Pons (tissue), 1 donor: Measurements from ENCODE around the gene SLC39A11.
"Not testable (repeated sequence)": the region's sequence is repeated elsewhere in the genome, so short reads cannot be mapped to it uniquely, and the experiment has no call there.

Source experiments
- DNase-seq: peaks from one replicate; pipeline ENCODE4 v3.0.0-alpha.2; 2016; ENCODE audit warnings: low spot score

Gene SLC39A11

DNA sequence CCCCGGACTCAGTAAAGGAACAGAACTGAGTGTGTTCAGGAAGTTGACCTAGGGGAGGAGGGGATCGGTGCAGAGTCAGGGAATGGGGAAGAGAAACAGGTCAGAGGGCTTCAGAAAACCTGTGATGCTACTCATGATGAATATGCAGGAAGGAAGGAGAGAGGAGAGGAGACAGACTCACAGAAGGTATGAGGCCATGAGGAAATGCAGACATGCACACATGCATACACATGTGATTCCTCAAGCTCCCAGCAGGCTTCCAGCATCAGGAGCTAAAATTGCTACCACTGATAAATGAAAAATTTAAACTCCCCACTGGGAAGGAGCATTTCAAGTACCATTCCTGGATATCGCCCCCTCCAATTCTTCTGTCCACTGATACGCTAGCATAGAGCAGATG lies 262.6 kb downstream of the SLC39A11 start:
- DNase-seq = no peak

GRCh38 chr17:72826602-72827001 lies 265.9 kb downstream of the SLC39A11 start:
- no peak for DNase-seq

GRCh38 chr17:72826059-72826458 lies 266.4 kb downstream of the SLC39A11 start:
- not testable (repeated sequence) for DNase-seq

DNA sequence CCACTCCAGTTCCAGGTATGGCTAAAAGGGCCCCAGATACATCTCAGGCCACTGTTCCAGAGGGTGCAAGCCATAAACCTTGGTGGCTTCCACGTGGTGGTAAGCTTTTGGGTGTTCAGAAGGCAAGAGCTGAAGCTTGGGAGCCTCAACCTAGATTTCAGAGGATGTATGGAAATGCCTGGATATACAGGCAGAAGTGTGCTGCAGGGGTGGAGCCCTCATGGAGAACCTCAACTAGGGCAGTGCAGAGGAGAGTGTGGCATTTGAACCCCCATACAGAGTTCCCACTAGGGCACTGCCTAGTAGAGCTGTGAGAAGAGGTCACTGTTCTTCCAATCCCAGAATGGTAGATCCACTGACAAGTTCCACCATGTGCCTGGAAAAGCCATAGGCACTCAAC lies 267.3 kb downstream of the SLC39A11 start:
- DNase-seq = no peak

DNA sequence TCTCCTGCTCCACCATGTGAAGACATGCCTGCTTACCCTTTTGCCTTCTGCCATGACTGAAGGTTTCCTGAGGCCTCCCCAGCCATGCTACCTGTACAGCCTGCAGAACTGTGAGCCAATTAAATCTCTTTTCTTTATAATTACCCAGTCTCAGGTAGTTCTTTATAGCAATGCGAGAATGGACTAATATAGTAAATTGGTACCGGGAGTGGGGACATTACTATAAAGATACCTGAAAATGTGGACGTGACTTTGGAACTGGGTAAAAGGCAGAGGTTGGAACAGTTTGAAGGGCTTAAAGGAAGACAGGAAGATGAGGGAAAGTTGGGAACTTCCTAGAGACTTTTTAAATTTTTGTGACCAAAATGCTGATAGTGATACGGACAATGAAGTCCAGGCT lies 268.2 kb downstream of the SLC39A11 start:
- DNase-seq = not testable (repeated sequence)

GRCh38 chr17:72822358-72823023 lies 270.0 kb downstream of the SLC39A11 start:
- no peak for DNase-seq

DNA sequence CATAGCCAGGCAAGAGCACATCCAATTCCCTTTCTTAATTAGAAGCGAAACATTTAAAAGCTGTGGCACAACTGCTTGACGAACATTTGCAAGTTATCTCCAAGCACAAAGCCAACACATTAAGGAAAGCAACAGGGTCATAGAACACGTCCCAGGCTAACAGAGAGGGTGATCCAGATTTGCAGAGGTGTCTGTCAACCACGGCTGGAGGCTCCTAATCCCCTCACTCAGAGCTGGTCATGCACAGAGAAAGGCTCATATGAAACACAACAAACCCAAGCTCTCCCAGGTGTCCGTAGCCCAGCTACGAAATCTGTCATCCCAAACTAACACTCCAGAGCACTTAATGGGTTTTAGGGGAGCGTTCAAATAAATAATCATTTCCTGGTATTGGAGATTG lies 276.1 kb downstream of the SLC39A11 start:
- DNase-seq = no peak

GRCh38 chr17:72813481-72813880 lies 279.0 kb downstream of the SLC39A11 start:
- DNase-seq = peak; percentile 1

- DNase-seq = no peak
Observed at GRCh38 chr17:72812823-72813222, 279.7 kb downstream of the SLC39A11 start.

GRCh38 chr17:72811976-72812687 lies 280.4 kb downstream of the SLC39A11 start:
- DNase-seq = no peak

DNA sequence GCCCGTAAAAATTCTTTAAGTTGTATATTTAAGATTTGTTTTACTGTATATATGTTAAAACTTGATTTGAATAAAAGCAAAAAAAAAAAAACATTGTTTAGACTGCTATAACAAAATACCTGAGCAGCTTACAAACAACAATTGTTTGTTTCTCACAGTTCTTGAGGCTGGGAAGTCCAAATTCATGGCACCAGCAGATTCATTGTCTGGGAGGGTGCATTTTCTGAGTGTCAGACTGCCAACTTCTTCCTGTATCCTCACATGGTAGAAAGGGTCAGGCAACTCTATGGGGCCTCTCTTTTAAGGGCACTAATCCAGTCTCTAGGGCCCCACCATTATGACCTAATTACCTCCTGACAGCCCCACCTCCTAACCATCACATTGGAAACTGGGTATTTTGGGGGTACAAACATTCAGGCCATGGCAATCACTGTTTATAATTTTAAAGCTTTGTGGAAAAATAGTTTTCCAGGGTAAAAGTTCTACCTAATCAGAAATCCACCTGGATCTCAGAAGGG lies 281.4 kb downstream of the SLC39A11 start:
- no peak for DNase-seq

- DNase-seq = no peak
Observed at GRCh38 chr17:72806011-72806410, 286.5 kb downstream of the SLC39A11 start.

DNA sequence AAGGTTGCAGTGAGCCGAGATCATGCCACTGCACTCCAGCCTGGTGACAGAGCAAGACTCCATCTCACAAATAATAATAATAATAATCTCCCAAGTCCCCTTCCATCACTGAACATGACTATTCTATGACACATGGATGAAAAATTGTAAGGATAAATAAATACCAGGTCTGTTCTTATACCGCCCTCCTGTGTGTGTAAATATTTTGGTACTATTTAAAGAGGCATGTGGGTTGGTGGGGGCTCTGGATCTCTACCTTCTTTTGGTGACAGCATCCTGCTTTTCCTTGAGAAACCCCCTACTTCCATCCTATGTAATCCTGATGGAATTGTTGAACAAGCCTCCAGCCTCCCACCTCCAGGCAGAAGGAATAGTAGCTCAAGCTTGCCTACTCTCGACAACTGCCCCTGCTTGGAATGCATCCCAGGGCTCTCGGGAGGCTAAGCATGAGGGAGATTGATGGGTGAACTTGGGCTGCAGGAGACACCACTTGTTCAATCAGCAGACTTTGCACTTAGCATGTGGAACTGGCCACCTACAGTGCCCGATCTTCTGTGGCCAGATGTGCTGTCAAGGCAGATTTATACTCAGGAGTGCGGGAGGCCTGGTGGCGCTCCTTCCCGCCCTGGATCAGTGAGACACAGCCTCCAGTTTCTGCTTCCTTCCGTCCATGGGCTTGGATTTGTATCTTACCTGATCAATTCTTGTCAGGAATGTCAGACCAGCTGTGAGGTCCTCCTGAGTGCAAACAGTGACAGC lies 287.4 kb downstream of the SLC39A11 start:
- no peak for DNase-seq

GRCh38 chr17:72802726-72803125 lies 289.8 kb downstream of the SLC39A11 start:
- no peak for DNase-seq

DNA sequence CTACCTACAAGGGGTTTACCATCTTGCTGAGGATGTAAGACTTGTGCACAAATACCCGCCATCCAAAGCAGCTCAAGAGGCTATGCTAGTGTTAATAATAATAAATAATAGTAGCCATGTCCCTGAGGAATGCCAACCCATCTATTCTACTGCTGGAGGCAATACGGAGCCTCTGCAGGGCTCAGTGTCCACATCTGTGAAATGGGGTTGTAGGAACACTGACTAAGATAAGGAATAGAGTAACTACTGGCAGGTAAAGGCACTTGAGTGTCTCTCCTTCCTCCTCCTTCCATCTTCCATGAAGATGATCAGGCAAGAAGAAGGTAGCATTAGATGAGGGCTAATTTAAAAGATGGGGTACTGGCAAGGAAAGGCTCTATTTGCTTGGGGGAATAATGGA lies 295.3 kb downstream of the SLC39A11 start:
- DNase-seq = no peak

GRCh38 chr17:72795941-72796340 lies 296.5 kb downstream of the SLC39A11 start:
- no peak for DNase-seq

DNA sequence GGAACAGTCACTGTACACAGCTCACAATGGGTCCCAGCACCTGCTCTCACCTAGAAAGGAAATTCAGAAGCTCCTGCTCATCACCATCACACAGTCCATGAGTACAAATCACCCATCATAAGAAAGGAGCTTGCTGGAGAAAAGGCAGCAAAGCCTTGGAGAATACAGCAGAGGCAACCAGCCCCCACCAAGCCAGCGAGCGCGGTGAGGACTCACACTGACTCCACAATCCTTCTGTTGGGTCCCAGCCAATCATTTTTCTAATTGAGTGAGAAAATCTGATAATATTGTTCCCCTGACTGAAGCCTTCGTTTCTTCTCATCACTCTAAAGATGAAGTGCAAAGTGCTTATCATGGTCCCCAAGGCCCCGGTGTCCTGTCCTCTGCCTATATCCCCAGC lies 298.3 kb downstream of the SLC39A11 start:
- DNase-seq = no peak

DNA sequence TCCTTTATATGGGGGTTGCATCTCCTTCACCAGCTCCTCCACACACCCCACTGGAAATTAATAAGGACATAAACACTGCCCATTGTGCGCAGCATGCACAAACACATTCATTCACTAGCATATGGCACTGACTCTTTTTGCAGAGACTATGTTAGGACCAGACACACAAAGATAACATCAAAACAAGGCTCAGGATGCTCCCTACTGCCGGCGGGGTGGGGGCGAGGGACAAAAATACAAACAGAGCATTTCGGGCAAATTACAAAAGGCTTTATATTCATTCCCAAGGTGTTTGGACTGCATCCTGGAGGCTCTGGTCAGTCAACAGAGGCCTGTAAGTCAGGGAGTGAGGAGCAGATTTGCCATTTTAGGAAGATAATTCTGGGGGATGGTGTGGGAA lies 299.7 kb downstream of the SLC39A11 start:
- peak; percentile 26 for DNase-seq

- no peak for DNase-seq
Observed at GRCh38 chr17:72790190-72790589, 302.3 kb downstream of the SLC39A11 start.

GRCh38 chr17:72789711-72790110 lies 302.8 kb downstream of the SLC39A11 start:
- DNase-seq = no peak

DNA sequence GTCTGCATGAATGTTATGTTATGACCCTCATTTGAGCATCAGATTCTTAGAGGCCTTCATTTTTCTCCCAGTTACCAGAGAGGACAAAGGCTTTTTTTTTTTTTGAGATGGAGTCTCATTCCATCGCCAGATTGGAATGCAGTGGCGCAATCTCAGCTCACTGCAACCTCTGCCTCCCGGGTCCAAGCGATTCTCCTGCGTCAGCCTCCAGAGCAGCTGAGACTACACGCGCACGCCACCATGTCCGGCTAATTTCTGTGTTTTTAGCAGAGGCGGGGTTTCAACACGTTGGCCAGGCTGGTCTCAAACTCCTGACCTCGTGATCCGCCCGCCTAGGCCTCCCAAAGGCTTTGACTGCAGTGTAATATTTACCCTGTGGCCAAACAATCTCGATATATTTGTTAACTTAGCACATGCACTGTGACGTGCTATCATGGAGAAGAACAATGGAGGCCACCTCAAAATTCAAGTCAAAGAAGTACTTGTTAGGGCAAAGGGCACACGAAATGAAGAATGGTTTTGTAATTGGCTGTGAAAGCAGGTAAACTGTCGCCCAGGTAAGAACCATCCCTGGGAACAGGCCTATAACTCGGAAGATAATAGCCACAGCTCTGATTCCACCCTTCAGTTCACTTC lies 303.4 kb downstream of the SLC39A11 start:
- no peak for DNase-seq

DNA sequence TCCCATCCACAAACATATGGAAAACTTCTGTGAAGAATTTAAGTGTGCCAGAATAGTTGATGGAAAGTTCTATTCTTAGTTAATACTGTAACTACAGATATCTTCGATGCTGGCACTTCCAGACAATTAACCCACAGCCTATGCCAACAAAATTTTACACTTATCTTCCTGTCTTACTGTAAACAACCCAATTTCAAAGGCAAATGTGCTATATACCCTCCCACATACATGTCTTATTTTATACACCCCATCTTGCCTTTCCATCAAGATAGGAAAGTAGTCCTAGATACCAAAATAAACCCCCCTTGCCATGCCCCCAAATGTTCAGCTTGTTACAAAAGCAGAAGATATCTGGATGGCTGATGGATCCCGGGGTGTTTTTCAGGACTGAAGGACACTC lies 306.3 kb downstream of the SLC39A11 start:
- no peak for DNase-seq
